Fibroblast of lung (primary cell): Measurements from ENCODE around the gene DZANK1. TPM values are rescaled to one million over a fixed set of nuclear protein-coding genes. Genes with fewer than 3 reads are reported as not detected.
A peak's percentile ranks its signal among the peaks of the same experiment; 100 is the strongest.

ENCODE experiments used
- DNase-seq, 2 donors: peaks; one replicate each; pipeline versions ENCODE4 v3.0.0 to v3.0.0-alpha.2; 2010; ENCODE audit warnings: low read depth in 2 of 2
- H2AFZ ChIP-seq: 2 replicates; pipeline ENCODE4 v1.5.1; 2012; ENCODE audit warnings: low read length, control low read depth, inconsistent platforms
- H3K27ac ChIP-seq: 2 replicates; pipeline ENCODE4 v1.5.1; 2011; ENCODE audit warnings: low read length, control low read depth; ENCODE audit not compliant: insufficient read depth
- H3K27me3 ChIP-seq: 2 replicates; pipeline ENCODE4 v1.5.1; 2011; ENCODE audit warnings: mild to moderate bottlenecking, low read length; ENCODE audit not compliant: control insufficient read depth, insufficient read depth
- H3K36me3 ChIP-seq: 2 replicates; pipeline ENCODE4 v1.5.1; 2011; ENCODE audit warnings: low read length; ENCODE audit not compliant: control insufficient read depth, insufficient read depth
- H3K4me1 ChIP-seq: 2 replicates; pipeline ENCODE4 v1.5.1; 2011; ENCODE audit warnings: low read length; ENCODE audit not compliant: control insufficient read depth, insufficient read depth; ENCODE audit errors: extremely low read depth
- H3K4me2 ChIP-seq: 2 replicates; pipeline ENCODE4 v1.5.1; 2011; ENCODE audit warnings: low read length, control low read depth; ENCODE audit not compliant: insufficient read depth; ENCODE audit errors: extremely low read depth
- H3K4me3 ChIP-seq, 4 experiments: fragments of 200-600 bp in 1 of 4; sonication (generic) in 1 of 4; replicated peaks in 1 of 4; 2 replicates each; pipeline ENCODE4 v1.5.1; 2011 to 2016; ENCODE audit warnings: low read length in 4 of 4, low read depth in 3 of 4, mild to moderate bottlenecking in 3 of 4, control low read depth in 2 of 4, inconsistent platforms in 1 of 4, mixed read lengths in 1 of 4; ENCODE audit not compliant: insufficient read depth in 1 of 4; ENCODE audit errors: control extremely low read depth in 1 of 4
- H3K79me2 ChIP-seq: 2 replicates; pipeline ENCODE4 v1.5.1; 2012; ENCODE audit warnings: mild to moderate bottlenecking, low read length, inconsistent platforms; ENCODE audit not compliant: control insufficient read depth, insufficient read depth
- H3K9ac ChIP-seq: 2 replicates; pipeline ENCODE4 v1.5.1; 2011; ENCODE audit warnings: mild to moderate bottlenecking, low read length, control low read depth; ENCODE audit not compliant: insufficient read depth
- H3K9me3 ChIP-seq: 2 replicates; pipeline ENCODE4 v1.5.1; 2012; ENCODE audit warnings: low read depth, low read length; ENCODE audit not compliant: control insufficient read depth, insufficient read depth
- H4K20me1 ChIP-seq: 2 replicates; pipeline ENCODE4 v1.5.1; 2011; ENCODE audit warnings: low read length; ENCODE audit not compliant: control insufficient read depth, insufficient read depth; ENCODE audit errors: extremely low read depth
- EZH2 ChIP-seq: IDR thresholded peaks from 2 replicates; pipeline ENCODE4 v1.5.1; 2012; ENCODE audit warnings: low read length, control low read depth, mild to moderate bottlenecking; ENCODE audit errors: missing control alignments
- polyA plus RNA-seq, 2 donors: library from polyadenylated mRNA; depleted of rRNA in 1 of 2; stranded (reverse) in 1 of 2; unstranded in 1 of 2; fragments of >200 nt; gene quantifications; 2 replicates each; pipeline ENCODE4 v1.2.1, GENCODE V29; 2011 to 2012; ENCODE audit warnings: missing spikeins in 1 of 2
- total RNA-seq: library from RNA; depleted of rRNA; stranded (reverse); fragments of >200 nt; gene quantifications from 2 replicates; pipeline ENCODE4 v1.2.1, GENCODE V29; 2014
- TF ChIP-seq, protein P1 (sequence below), 2 donors: IDR thresholded peaks in 1 of 2; conservative IDR thresholded peaks in 1 of 2; 1 replicate in 1 of 2; 2 replicates in 1 of 2; pipeline ENCODE4 v1.5.1; 2011 to 2012; ENCODE audit warnings: low read length in 2 of 2, control low read depth in 1 of 2, inconsistent platforms in 1 of 2, low read depth in 1 of 2, mild to moderate bottlenecking in 1 of 2

Gene DZANK1
- total and polyA plus RNA-seq, 2 donors (not counting 1 experiment from before 2014, with no cell fraction given) = 0.83 to 1.2 TPM

DNA sequence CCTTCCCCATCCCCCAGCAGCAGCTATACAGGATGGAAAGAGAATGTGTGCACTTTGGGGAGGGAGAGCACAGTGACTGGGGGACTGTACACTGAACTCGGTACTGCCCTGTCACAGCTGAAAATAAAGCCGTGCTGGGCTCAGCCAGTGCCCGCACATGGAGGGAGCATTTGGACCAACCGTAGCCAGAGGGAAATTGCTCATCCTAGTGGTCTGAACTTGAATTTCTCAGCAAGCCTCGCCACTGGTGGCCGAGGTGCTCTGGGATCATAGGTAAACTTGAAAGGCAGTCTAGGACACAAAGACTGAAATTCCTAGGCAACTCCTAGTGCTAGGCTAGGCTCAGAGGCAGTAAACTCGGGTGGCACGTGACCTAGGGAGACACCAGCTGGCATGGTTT, 61.0 kb downstream of the DZANK1 start:
- H3K9ac ChIP-seq = no peak overlapping the region
- no peaks in the 10 kb centered on the region for H3K79me2 ChIP-seq
- H2AFZ ChIP-seq = no peak overlapping the region
- H4K20me1 ChIP-seq = no peaks in the 10 kb centered on the region
- no peaks in the 10 kb centered on the region for H3K4me1 ChIP-seq
- H3K4me3 ChIP-seq = no peak overlapping the region
- TF ChIP-seq EZH2 = no peak
- TF ChIP-seq, protein P1, sequence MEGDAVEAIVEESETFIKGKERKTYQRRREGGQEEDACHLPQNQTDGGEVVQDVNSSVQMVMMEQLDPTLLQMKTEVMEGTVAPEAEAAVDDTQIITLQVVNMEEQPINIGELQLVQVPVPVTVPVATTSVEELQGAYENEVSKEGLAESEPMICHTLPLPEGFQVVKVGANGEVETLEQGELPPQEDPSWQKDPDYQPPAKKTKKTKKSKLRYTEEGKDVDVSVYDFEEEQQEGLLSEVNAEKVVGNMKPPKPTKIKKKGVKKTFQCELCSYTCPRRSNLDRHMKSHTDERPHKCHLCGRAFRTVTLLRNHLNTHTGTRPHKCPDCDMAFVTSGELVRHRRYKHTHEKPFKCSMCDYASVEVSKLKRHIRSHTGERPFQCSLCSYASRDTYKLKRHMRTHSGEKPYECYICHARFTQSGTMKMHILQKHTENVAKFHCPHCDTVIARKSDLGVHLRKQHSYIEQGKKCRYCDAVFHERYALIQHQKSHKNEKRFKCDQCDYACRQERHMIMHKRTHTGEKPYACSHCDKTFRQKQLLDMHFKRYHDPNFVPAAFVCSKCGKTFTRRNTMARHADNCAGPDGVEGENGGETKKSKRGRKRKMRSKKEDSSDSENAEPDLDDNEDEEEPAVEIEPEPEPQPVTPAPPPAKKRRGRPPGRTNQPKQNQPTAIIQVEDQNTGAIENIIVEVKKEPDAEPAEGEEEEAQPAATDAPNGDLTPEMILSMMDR (conservative IDR thresholded peaks at IDR 0.05 in 1 of 2, IDR thresholded peaks at IDR 0.05 in 1 of 2; ENCODE audit: low read depth in 1 of 2, low read length in 2 of 2) = no peak
- H3K27me3 ChIP-seq = no peaks in the 10 kb centered on the region
- no peak overlapping the region for H3K4me2 ChIP-seq
- H3K27ac ChIP-seq = no peak overlapping the region
- no peak for DNase-seq
- no peaks in the 10 kb centered on the region for H3K36me3 ChIP-seq
- no peaks in the 10 kb centered on the region for H3K9me3 ChIP-seq

DNA sequence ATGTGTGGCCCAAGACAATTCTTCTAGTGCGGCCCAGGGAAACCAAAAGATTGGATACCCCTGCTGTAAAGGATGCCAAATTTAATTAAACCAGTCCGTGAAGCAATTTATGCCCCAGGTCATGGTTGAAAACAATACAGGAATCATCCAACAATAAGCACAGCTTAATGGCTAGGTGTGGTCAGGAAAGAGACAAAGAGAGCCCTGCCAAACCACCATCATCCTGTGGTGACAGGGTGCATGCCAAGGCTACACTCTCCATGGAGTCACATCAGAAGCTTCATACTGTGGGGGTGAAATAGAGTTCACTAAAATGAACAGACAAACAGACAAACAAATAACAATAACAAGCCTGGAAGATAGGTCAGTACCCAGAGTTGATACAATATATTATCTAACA, 62.7 kb downstream of the DZANK1 start:
- Histone ChIP-seq H3K9me3 (no peaks in the 10 kb centered on the region), H3K4me1 (no peaks in the 10 kb centered on the region), H3K9ac (no peak overlapping the region), H3K79me2 (no peaks in the 10 kb centered on the region), H2AFZ (no peak overlapping the region), H4K20me1 (no peaks in the 10 kb centered on the region), H3K27ac (no peak overlapping the region), H3K4me3 (no peak overlapping the region), H3K36me3 (no peaks in the 10 kb centered on the region), H3K4me2 (no peak overlapping the region), H3K27me3 (no peaks in the 10 kb centered on the region)
- no peak for TF ChIP-seq EZH2
- TF ChIP-seq, protein P1 (conservative IDR thresholded peaks at IDR 0.05 in 1 of 2, IDR thresholded peaks at IDR 0.05 in 1 of 2; ENCODE audit: low read depth in 1 of 2, low read length in 2 of 2) = no peak
- DNase-seq = peak in 1 of 2 donors; percentile 18

DNA sequence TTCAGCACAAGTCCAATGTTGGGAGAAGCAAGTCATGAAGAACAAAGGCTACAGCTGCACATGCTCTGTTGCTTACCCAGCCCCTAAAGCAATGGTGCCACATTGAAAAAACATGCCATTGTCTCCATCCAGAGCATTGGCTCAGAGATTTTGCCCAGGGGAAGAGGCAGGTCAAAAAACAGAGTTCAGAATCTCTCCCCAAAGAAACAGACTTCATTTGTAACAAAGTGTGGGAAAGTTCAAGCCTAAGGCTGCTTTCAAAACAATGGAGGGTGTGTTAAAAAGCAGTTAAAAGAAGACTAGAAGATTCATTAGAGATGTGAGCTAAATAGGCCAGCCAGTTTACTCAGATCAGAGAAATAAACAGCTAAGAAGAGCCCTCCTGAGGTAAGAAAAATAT, 63.6 kb downstream of the DZANK1 start:
- Histone ChIP-seq H3K4me1 (no peaks in the 10 kb centered on the region), H3K9me3 (no peaks in the 10 kb centered on the region), H3K4me2 (no peak overlapping the region), H3K9ac (no peak overlapping the region), H4K20me1 (no peaks in the 10 kb centered on the region), H3K27ac (no peak overlapping the region), H3K79me2 (no peaks in the 10 kb centered on the region), H2AFZ (no peak overlapping the region), H3K36me3 (no peaks in the 10 kb centered on the region), H3K27me3 (no peaks in the 10 kb centered on the region), H3K4me3 (no peak overlapping the region)
- TF ChIP-seq, protein P1 (conservative IDR thresholded peaks at IDR 0.05 in 1 of 2, IDR thresholded peaks at IDR 0.05 in 1 of 2; ENCODE audit: low read depth in 1 of 2, low read length in 2 of 2) = no peak
- TF ChIP-seq EZH2 = no peak
- no peak for DNase-seq
